GM20000 (cell line): ENCODE data around the gene COLGALT1.

ENCODE experiments used
- DNase-seq: peaks from one replicate; pipeline ENCODE4 v3.0.0; 2012; ENCODE audit warnings: low spot score
- CTCF ChIP-seq: IDR thresholded peaks from 2 replicates; pipeline ENCODE4 v1.5.1; 2012; ENCODE audit warnings: mild to moderate bottlenecking, control low read depth; ENCODE audit errors: extremely low read depth, missing control alignments

The COLGALT1 gene

GRCh38 chr19:17576758-17577456, 21.5 kb downstream of the COLGALT1 start:
- no peak for TF ChIP-seq CTCF
- DNase-seq: peak; percentile 34

GRCh38 chr19:17577457-17578097, 22.1 kb downstream of the COLGALT1 start:
- no peak for DNase-seq
- no peak for TF ChIP-seq CTCF

GRCh38 chr19:17579661-17580244, 24.3 kb downstream of the COLGALT1 start:
- TF ChIP-seq CTCF: no peak
- peak; percentile 85 for DNase-seq

- TF ChIP-seq CTCF: no peak
Observed at GRCh38 chr19:17580470-17581144, 25.2 kb downstream of the COLGALT1 start.

GRCh38 chr19:17581211-17581874, 25.9 kb downstream of the COLGALT1 start:
- no peak for TF ChIP-seq CTCF
- DNase-seq: no peak

More at GRCh38 chr19:17580470-17581144, 25.2 kb downstream of the COLGALT1 start:
- no peak for DNase-seq

GRCh38 chr19:17582613-17583012, 27.2 kb downstream of the COLGALT1 start:
- no peak for TF ChIP-seq CTCF
- no peak for DNase-seq
